Epidermal melanocyte (primary cell): Measurements from ENCODE around the gene SLC2A11.
A peak's percentile ranks its signal among the peaks of the same experiment; 100 is the strongest.

ENCODE experiments used
- DNase-seq: peaks from one replicate; pipeline ENCODE4 v3.0.0; 2011; ENCODE audit warnings: low spot score; ENCODE audit not compliant: insufficient read length

SLC2A11 gene

GRCh38 chr22:23832226-23833016, 25.3 kb upstream of the SLC2A11 start:
- no peak for DNase-seq

DNA sequence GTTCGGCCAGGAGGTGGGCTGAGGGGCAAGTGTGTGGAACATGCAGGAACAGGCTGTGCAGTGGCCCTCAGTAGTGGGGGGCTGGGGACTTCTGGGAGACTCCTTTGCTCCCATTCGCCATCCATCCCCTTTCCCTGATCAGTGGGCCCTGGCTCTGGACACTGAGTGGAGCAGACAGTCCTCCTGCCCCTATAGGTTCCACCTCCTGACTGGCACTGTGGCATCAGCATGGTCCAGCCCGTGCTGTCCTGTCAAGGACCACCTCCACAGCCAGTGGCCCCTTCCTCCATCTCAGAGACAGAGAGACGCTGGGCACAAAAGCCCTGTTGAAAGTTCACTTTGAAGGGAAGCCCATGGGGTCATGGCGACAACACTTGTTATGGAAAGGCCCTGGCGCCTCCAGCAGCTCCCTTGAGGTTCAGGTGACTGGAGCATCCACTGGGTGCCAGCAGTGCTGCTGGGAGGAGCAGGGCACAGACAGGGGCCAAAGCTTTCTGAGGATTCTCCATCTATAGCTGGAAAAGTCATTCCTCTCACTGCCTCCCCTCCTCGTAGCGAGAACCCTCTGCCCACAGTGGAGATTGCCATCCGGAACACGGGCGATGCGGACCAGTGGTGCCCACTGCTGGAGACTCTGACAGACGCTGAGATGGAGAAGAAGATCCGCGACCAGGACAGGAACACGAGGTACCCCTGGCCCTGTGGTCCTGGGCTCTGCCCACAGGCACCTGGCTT, 24.5 kb upstream of the SLC2A11 start:
- DNase-seq, result no peak

DNA sequence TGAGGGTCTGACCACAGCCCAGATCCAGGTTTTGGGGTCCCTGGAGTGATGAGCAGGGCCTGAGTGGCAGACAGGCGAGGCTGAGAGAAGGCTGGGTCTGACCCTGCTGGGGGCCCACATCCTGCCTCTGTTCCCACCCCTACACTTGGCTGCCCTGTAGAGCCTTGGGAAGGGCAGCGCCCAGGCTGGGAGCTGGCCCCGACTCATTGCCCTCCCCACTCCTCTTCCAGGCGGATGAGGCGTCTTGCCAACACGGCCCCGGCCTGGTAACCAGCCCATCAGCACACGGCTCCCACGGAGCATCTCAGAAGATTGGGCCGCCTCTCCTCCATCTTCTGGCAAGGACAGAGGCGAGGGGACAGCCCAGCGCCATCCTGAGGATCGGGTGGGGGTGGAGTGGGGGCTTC, 23.8 kb upstream of the SLC2A11 start:
- no peak for DNase-seq

DNA sequence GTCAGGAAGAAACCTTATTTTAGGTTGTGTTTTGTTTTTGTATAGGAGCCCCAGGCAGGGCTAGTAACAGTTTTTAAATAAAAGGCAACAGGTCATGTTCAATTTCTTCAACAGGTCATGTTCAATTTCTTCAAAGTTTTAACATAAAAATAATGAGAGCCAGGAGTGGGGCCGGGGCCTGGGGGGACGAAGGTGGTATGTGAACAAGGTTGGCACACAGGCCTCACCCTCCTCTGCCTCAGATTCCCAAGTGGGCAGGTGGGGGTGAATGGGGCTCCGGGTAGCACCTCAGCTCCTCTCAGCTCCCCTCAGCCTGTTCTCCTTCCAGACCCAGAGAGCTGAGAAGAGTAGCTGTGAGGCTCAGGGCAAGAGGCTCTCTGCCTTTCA, 23.3 kb upstream of the SLC2A11 start:
- no peak for DNase-seq

DNA sequence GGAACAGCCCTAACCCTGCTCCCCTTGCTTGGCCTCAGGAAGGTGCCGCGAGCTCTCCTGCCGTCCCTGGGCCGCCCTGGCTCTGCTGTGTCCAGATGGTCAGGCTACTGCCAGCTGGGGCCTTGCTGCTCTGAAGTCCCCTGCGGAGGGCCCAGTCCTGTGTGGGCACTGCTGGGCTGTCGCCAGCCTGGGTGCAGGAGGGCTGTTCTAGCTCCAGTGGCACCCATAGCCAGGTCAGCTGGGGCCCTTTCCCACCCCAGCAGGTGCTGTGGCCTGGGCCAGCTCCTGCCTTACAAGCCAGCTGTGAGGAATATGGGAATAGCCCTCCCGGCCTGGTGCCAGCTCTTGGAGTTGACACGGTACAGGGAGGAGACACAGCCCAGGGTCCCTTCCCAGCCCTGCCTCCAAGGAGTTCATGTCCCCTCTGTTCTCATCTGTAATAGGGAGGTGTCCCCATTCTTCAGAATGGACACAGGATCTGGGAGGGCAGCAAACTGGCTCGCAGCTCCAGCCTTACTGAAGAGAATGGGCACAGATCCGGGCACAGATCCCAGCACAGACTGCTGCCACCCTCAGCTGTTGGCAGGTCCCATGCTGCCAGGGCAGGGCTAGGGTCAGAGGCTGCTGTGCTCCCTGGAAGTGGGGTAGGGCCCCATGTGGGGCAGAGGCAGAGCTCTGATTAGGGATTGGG, 22.7 kb upstream of the SLC2A11 start:
- no peak for DNase-seq

DNA sequence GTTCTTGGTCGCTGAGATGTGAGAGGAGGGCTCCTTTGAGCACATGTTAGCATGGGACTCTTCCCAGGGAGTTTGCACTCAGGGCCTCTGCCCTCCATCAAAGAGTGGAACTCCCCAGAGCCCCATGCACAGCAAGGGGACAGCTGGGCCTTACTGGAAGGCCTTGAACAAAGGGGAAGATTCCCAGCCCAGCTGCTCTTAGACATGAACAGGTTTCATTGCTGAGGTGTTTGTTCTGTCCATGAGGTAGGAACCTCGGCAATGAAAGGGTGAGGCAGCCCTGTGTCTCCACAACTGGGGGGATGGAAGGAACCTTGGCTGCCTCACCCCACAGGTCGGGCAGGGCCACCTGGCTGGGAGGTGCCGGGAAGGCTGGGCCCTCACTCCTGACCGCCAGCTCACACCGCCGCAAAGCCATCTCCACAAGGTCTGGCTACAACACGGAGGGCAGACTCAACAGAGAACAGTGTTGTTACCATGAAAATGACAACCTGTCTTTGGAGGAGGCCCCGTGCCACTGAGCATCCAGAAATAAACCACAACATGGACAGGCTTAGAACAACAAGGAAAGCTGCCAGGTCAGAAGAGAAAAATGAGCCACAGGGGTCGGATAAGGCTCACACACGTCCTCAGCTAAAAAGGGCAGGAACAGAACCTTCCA, 22.1 kb upstream of the SLC2A11 start:
- DNase-seq, result no peak

DNA sequence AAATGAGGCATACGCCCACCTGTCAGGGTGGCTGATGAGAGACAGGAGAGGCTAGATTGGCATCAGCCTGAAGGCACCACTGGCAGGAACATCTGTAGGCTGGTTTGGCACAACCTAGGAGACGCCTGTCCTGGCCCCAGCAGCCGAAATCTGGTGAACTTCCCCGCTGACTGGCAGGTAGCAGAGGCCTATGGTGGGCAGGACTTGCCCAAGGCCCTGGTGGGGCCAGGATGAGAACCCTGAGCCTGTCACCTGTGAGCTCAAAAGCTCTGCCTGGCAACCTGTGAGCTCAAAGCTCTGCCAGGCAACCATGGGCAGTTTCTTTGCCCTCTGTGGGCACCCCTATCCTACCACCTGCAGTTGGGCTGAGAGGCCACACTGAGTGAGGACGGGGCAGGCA, 21.4 kb upstream of the SLC2A11 start:
- DNase-seq, result no peak

DNA sequence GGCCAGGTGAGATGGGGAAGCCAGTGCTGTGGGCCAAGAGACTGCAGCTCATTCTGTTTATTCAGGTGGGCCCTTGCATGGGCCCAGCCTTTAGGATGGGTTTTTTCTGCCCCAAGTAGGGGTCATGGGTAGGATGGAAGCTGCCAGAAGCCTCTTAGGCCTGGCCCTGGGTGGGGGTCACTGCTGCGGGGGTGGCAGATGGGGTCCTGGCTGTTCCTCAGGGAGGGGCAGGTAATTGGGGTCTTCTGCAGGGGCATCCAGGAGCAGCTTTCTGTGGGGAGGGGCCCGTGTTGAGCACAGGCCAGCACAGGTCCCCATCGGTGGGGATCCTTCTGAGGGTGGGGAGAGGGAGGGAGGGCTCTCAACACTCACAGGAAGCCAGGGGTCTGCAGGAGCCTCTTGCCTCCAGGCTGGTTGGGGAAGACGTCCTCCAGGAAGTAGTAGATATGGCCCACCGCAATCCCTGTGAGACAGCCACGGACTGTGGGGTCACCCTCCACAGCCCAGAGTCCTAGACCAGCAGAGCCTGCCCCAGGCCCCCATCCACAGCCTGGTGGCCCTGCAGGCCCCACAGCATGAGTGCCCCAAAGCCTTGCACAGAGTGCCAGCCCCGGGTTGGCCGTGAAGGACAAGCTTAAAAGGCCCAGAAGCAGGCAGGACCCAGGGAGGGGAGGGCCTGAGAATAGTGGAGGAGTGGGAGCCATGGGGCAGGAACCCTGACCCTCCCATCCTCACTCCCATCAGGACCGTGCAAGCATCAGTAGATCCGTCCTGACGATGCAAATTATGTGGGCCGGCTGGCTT, 20.8 kb upstream of the SLC2A11 start:
- no peak for DNase-seq

GRCh38 chr22:23837496-23837859, 20.2 kb upstream of the SLC2A11 start:
- no peak for DNase-seq

GRCh38 chr22:23837911-23838680, 19.6 kb upstream of the SLC2A11 start:
- no peak for DNase-seq

- peak; percentile 89 for DNase-seq
Measured at GRCh38 chr22:23838681-23839468, 18.8 kb upstream of the SLC2A11 start, which contains the start of gene DERL3. Gene DERL3 (minus strand): TSS chr22:23839006. CDS start chr22:23838987, 19 bp downstream.

- no peak for DNase-seq
Measured at GRCh38 chr22:23840026-23840425, 17.6 kb upstream of the SLC2A11 start.

DNA sequence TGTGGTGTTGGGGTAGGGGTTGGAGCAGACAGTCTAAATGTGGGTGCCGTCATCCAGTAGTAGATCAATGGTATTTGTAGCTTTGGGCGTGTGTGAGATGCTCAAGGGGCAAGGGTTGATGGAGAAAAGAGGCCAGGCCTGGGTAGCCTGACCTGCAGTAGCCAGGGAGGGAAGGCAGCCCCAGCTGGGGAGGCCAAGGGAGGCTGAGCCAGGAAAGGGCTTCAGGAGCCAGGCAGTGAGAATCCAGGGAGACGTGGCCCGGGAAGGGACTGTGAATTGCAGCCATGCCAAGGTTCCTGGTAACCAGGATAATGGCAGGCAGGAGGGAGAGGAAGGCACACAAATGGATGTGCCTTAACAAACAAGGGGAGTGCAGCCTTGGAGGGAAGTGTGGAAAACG, 16.4 kb upstream of the SLC2A11 start:
- no peak for DNase-seq

DNA sequence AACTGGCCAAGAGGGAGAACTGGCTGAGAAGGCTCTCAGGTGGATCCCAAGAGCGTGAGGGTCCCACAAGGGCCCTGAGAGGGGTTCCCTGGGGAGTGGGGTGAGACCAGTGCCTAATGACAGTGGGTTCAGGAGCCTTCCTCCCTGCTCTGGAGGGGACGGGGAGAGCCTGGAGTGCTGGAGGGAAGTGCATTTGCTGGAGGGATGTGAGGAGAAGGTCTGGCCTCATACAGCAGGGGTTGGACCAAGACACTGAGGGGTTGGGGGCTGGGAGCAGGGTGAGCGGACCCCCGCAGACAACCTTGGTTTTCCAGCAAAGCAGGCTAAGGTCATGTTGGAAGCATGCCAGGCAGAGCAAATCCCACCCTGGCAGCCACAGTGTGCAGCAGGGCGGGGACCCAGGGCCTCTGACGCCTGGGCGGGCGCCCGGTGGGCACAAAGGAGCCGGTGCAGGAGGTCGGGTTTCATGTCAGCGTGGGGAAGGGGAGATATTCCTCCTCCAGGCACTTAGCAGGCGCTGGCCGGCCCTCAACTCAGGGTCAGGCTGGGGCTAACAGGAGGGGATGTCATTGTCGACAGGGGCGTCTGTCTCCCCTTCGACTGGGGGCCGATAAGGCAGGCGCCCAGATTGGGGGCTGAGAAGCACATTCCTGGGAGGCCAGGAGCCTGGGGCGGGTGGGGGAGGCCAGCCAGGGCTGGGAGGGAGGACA, 15.8 kb upstream of the SLC2A11 start:
- no peak for DNase-seq

- no peak for DNase-seq
Measured at GRCh38 chr22:23842599-23842998, 15.1 kb upstream of the SLC2A11 start.

GRCh38 chr22:23844739-23845202, 12.9 kb upstream of the SLC2A11 start:
- DNase-seq, result no peak

DNA sequence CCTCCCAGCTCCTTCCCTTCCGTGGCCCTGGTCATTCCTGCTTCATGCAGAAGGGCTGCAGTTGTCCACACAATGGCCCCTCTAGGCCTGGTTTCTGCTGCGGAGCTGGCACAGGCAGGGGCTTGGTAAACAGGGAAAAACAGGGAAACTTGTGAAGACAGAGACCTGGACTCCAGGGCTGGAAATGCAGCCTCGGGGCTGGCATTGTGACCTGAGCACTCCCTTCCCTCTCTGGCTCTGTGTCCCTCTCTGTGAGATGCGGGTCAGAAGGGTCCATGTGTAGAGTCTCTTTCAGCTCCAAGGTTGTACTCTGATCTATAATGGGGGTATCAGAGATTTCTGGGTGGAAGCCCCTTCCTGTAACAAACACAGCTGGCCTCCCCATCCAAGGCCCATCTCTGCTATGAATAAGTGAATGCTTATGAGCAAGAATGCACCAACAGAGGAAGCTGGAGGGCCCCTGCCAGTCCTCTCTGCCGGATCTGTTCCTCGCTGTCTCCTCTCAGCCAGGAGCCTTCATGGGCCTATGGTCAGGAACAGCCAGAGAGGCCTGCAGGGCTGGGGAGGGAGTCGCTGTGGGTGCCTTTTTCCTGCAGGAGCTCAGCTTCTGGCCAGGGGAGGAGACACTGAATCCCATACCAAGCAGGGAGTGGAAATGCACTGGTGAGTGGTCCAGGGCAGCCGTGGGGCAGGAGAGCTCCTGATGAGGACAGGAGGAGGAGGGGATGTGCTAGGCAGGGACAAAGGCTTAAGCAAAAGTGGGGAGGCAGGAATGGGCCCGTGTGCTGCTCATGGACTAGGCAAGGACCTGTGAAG, 12.2 kb upstream of the SLC2A11 start:
- DNase-seq, result no peak

DNA sequence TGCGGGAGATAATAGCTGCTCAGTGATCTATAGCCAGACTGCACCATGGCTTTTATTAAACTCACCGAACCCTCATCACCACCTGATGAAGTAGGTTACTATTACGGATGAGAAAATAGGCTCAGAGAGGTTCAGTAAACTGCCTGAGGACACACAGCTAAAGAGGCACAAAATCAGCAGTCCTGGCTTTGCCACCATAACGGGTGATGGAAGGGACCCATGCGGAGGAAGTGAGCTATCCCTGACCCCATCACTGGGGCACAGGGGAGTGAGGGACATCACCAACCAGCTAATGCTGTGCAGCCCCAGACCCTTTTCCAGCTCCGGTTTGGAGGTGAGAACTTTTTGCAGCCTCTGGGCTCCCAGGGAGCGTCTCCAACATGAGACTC, 11.6 kb upstream of the SLC2A11 start:
- DNase-seq, result no peak
